HL-60 (cell line): Measurements from ENCODE around the gene TSEN34.

ENCODE experiments used
- GABPA ChIP-seq: IDR thresholded peaks from 2 replicates; pipeline ENCODE4 v1.6.1; 2012; ENCODE audit warnings: low read depth
- POLR2AphosphoS5 ChIP-seq: IDR thresholded peaks from 2 replicates; pipeline ENCODE4 v1.6.1; 2012; ENCODE audit warnings: low read depth
- SPI1 ChIP-seq: IDR thresholded peaks from 2 replicates; pipeline ENCODE4 v1.6.1; 2012; ENCODE audit warnings: low read depth, mild to moderate bottlenecking, borderline replicate concordance
- TF ChIP-seq, protein P1 (sequence below): IDR thresholded peaks from one replicate; pipeline ENCODE4 v1.5.1; 2011; ENCODE audit warnings: low read length, control low read depth, inconsistent platforms; ENCODE audit not compliant: insufficient read depth
- TF ChIP-seq, protein P2 (sequence below): IDR thresholded peaks from 2 replicates; pipeline ENCODE4 v1.6.1; 2012; ENCODE audit warnings: low read depth; ENCODE audit not compliant: insufficient replicate concordance

DNA sequence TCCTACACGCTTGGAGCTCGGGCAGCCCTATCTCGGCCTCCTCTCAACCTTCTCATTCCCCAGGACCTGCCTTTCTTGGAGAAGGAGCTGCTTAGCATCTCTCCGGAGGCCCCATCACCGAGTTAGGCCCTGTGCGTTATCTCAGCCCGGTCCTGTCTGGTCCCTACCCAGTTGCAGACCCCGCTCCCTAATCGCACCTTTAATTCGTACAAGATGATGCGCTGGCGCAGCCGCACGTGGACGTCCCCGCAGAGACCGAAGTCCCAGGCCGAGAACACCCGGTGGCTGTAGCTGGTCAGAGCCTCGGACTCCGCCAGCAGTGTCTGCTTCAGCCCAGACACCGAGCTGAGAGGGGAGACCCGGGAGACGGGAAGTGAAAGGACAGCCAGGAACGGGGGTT lies 25.9 kb upstream of the TSEN34 start:
- TF ChIP-seq, protein P1, sequence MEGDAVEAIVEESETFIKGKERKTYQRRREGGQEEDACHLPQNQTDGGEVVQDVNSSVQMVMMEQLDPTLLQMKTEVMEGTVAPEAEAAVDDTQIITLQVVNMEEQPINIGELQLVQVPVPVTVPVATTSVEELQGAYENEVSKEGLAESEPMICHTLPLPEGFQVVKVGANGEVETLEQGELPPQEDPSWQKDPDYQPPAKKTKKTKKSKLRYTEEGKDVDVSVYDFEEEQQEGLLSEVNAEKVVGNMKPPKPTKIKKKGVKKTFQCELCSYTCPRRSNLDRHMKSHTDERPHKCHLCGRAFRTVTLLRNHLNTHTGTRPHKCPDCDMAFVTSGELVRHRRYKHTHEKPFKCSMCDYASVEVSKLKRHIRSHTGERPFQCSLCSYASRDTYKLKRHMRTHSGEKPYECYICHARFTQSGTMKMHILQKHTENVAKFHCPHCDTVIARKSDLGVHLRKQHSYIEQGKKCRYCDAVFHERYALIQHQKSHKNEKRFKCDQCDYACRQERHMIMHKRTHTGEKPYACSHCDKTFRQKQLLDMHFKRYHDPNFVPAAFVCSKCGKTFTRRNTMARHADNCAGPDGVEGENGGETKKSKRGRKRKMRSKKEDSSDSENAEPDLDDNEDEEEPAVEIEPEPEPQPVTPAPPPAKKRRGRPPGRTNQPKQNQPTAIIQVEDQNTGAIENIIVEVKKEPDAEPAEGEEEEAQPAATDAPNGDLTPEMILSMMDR: no peak
- TF ChIP-seq POLR2AphosphoS5: no peak
- TF ChIP-seq, protein P2, sequence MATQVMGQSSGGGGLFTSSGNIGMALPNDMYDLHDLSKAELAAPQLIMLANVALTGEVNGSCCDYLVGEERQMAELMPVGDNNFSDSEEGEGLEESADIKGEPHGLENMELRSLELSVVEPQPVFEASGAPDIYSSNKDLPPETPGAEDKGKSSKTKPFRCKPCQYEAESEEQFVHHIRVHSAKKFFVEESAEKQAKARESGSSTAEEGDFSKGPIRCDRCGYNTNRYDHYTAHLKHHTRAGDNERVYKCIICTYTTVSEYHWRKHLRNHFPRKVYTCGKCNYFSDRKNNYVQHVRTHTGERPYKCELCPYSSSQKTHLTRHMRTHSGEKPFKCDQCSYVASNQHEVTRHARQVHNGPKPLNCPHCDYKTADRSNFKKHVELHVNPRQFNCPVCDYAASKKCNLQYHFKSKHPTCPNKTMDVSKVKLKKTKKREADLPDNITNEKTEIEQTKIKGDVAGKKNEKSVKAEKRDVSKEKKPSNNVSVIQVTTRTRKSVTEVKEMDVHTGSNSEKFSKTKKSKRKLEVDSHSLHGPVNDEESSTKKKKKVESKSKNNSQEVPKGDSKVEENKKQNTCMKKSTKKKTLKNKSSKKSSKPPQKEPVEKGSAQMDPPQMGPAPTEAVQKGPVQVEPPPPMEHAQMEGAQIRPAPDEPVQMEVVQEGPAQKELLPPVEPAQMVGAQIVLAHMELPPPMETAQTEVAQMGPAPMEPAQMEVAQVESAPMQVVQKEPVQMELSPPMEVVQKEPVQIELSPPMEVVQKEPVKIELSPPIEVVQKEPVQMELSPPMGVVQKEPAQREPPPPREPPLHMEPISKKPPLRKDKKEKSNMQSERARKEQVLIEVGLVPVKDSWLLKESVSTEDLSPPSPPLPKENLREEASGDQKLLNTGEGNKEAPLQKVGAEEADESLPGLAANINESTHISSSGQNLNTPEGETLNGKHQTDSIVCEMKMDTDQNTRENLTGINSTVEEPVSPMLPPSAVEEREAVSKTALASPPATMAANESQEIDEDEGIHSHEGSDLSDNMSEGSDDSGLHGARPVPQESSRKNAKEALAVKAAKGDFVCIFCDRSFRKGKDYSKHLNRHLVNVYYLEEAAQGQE: no peak
- TF ChIP-seq GABPA: no peak
- TF ChIP-seq SPI1: no peak
